GM12875 (cell line): Measurements from ENCODE around the gene MGMT.

Source experiments
- H3K4me3 ChIP-seq: one replicate; pipeline ENCODE4 v1.5.1; 2011; ENCODE audit warnings: low read depth, low read length, control low read depth
- CTCF ChIP-seq: IDR thresholded peaks from 2 replicates; pipeline ENCODE4 v1.5.1; 2011; ENCODE audit warnings: low read depth, mild to moderate bottlenecking, control low read depth, inconsistent platforms, low read length, moderate library complexity, borderline replicate concordance; ENCODE audit not compliant: insufficient read depth

Gene MGMT

GRCh38 chr10:129637010-129637409 lies 170.0 kb downstream of the MGMT start:
- no peak overlapping the region for H3K4me3 ChIP-seq
- TF ChIP-seq CTCF, result no peak

GRCh38 chr10:129637846-129638245 lies 170.8 kb downstream of the MGMT start:
- no peak overlapping the region for H3K4me3 ChIP-seq
- no peak for TF ChIP-seq CTCF

GRCh38 chr10:129641351-129641750 lies 174.3 kb downstream of the MGMT start:
- H3K4me3 ChIP-seq, result no peak overlapping the region
- TF ChIP-seq CTCF, result no peak

- H3K4me3 ChIP-seq, result no peak overlapping the region
- no peak for TF ChIP-seq CTCF
Measured at GRCh38 chr10:129641982-129642381, 174.9 kb downstream of the MGMT start.

- TF ChIP-seq CTCF, result no peak
- H3K4me3 ChIP-seq, result no peak overlapping the region
Measured at GRCh38 chr10:129642427-129642826, 175.4 kb downstream of the MGMT start.

GRCh38 chr10:129643266-129643665 lies 176.2 kb downstream of the MGMT start:
- H3K4me3 ChIP-seq, result no peak overlapping the region
- no peak for TF ChIP-seq CTCF

GRCh38 chr10:129645487-129645886 lies 178.4 kb downstream of the MGMT start:
- no peak overlapping the region for H3K4me3 ChIP-seq
- no peak for TF ChIP-seq CTCF
